ENCODE measurements around the gene SMCO3. TPM values are rescaled to one million over a fixed set of nuclear protein-coding genes. Genes with fewer than 3 reads are reported as not detected.

Gene SMCO3
- polyA plus RNA-seq, 1 experiment: 0.45 TPM

- H3K27me3 ChIP-seq (ENCODE audit: control insufficient read depth, insufficient read depth, low read length): no peaks in the 10 kb centered on the region
- H3K36me3 ChIP-seq (ENCODE audit: control insufficient read depth, insufficient read depth, low read length): no peaks in the 10 kb centered on the region; the same call in 1 of the 2 replicates
- peak; percentile 85 for DNase-seq (ENCODE audit: low read depth)
- CTCF ChIA-PET: interaction anchor here (0.5 to 3.3 kb wide), 14 partner anchors 9 to 356 kb away, joined by 3 to 15 read pairs (median 4); partner anchors contain the start of genes C12orf60 and WBP11
- TF ChIP-seq CTCF (IDR thresholded peaks at IDR 0.05; ENCODE audit: insufficient read depth, low read depth, low read length): no peak
- POLR2A ChIA-PET: interaction anchor here (0.6 to 1.5 kb wide), 4 partner anchors 15 to 804 kb away, joined by 3 to 10 read pairs (median 3); partner anchors contain the start of genes C12orf60 and WBP11
- peak overlapping the region; percentile 75 for H3K4me3 ChIP-seq (ENCODE audit: low read depth, low read length)
Measured at GRCh38 chr12:14770496-14771461, 43.2 kb downstream of the SMCO3 start.

GRCh38 chr12:14769969-14770495 lies 44.0 kb downstream of the SMCO3 start:
- no peaks in the 10 kb centered on the region for H3K27me3 ChIP-seq (ENCODE audit: control insufficient read depth, insufficient read depth, low read length)
- ChIA-PET POLR2A (interaction anchor here (1.5 kb wide), 1 partner anchor 33 kb away, joined by 10 read pairs; the partner anchor contains the start of genes C12orf60 and WBP11), CTCF (interaction anchor here (0.5 to 3.3 kb wide), 15 partner anchors 8 to 452 kb away, joined by 3 to 15 read pairs (median 4); partner anchors contain the start of genes C12orf60, RERG and WBP11)
- no peaks in the 10 kb centered on the region; the same call in 1 of the 2 replicates for H3K36me3 ChIP-seq (ENCODE audit: control insufficient read depth, insufficient read depth, low read length)
- peak; percentile 86 for TF ChIP-seq CTCF (IDR thresholded peaks at IDR 0.05; ENCODE audit: insufficient read depth, low read depth, low read length)
- DNase-seq (ENCODE audit: low read depth): no peak
- peak overlapping the region; percentile 75 for H3K4me3 ChIP-seq (ENCODE audit: low read depth, low read length)

GRCh38 chr12:14769466-14769968 lies 44.5 kb downstream of the SMCO3 start:
- Histone ChIP-seq H3K27me3 (ENCODE audit: control insufficient read depth, insufficient read depth, low read length) (no peaks in the 10 kb centered on the region), H3K36me3 (ENCODE audit: control insufficient read depth, insufficient read depth, low read length) (no peaks in the 10 kb centered on the region; the same call in 1 of the 2 replicates), H3K4me3 (ENCODE audit: low read depth, low read length) (peak overlapping the region; percentile 75)
- ChIA-PET CTCF (interaction anchor here (0.7 to 3.3 kb wide), 13 partner anchors 11 to 452 kb away, joined by 3 to 15 read pairs (median 5); partner anchors contain the start of genes C12orf60, RERG and WBP11), POLR2A (no interaction called here)
- no peak for DNase-seq (ENCODE audit: low read depth)
- TF ChIP-seq CTCF (IDR thresholded peaks at IDR 0.05; ENCODE audit: insufficient read depth, low read depth, low read length): no peak

GRCh38 chr12:14768823-14769405 lies 45.1 kb downstream of the SMCO3 start:
- CTCF ChIA-PET: interaction anchor here (0.5 to 3.3 kb wide), 10 partner anchors 10 to 511 kb away, joined by 3 to 15 read pairs (median 5); partner anchors contain the start of genes C12orf60, RERG and WBP11
- no peaks in the 10 kb centered on the region for H3K27me3 ChIP-seq (ENCODE audit: control insufficient read depth, insufficient read depth, low read length)
- H3K36me3 ChIP-seq (ENCODE audit: control insufficient read depth, insufficient read depth, low read length): no peaks in the 10 kb centered on the region; the same call in 1 of the 2 replicates
- POLR2A ChIA-PET: interaction anchor here (0.6 kb wide), 1 partner anchor 26 kb away, joined by 5 read pairs; no protein-coding TSS in a partner anchor
- DNase-seq (ENCODE audit: low read depth): no peak
- H3K4me3 ChIP-seq (ENCODE audit: low read depth, low read length): peak overlapping the region; percentile 75
- TF ChIP-seq CTCF (IDR thresholded peaks at IDR 0.05; ENCODE audit: insufficient read depth, low read depth, low read length): no peak
